GM10266 (cell line): Measurements from ENCODE around the gene ACTR1A.

Source experiments
- DNase-seq: peaks from one replicate; pipeline ENCODE4 v3.0.0; 2012; ENCODE audit errors: extremely low spot score
- TF ChIP-seq, protein P1 (sequence below): IDR thresholded peaks from 2 replicates; pipeline ENCODE4 v1.5.1; 2012; ENCODE audit warnings: mild to moderate bottlenecking, low read depth; ENCODE audit not compliant: control insufficient read depth, insufficient read depth; ENCODE audit errors: missing control alignments

The ACTR1A gene

DNA sequence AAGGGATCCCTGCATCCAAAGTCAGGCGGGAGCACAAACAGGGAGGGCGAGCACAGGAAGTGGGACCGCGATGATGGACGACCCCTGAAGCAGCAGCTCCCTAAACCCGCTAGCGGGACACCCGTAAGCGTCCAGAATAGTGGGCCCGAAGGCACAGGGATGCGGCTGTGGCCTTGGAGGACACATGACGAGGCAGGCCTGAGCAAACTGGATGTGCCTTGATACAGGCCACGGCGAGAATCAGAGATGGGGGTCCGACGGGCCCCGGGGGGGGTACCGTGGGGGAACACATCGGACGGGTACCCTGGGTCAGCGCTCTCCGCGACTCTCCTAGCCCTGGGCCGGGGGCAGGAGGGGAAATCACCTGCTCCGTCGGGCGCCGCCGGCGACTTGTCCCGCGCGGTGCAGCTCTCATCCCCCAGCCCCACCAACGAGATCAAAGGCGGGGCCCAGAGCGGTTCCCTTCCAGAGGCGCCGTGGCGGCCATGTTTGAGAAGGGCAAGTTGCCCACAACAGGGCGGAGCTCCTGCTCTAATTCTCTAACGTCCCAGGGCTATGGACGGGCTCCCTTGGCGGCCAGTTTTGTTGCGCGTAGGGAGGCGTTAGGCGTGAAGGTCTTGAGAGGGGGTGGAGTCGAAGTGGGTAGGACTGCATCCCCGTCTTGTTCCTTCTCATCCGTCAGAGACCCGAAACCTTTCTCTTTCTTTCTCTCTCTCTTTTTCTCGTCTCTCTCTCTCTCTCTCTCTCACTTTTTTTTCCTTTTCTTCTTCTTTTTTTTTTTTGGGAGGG is 70.2 kb downstream of the ACTR1A start, which contains the start of gene CUEDC2:
Gene CUEDC2 (minus strand): TSS at position 413 of the 789 bp plus-strand sequence. CDS start 7,386 bp downstream, outside the sequence.
- peak; percentile 88 for DNase-seq
- TF ChIP-seq, protein P1, sequence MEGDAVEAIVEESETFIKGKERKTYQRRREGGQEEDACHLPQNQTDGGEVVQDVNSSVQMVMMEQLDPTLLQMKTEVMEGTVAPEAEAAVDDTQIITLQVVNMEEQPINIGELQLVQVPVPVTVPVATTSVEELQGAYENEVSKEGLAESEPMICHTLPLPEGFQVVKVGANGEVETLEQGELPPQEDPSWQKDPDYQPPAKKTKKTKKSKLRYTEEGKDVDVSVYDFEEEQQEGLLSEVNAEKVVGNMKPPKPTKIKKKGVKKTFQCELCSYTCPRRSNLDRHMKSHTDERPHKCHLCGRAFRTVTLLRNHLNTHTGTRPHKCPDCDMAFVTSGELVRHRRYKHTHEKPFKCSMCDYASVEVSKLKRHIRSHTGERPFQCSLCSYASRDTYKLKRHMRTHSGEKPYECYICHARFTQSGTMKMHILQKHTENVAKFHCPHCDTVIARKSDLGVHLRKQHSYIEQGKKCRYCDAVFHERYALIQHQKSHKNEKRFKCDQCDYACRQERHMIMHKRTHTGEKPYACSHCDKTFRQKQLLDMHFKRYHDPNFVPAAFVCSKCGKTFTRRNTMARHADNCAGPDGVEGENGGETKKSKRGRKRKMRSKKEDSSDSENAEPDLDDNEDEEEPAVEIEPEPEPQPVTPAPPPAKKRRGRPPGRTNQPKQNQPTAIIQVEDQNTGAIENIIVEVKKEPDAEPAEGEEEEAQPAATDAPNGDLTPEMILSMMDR, result no peak

DNA sequence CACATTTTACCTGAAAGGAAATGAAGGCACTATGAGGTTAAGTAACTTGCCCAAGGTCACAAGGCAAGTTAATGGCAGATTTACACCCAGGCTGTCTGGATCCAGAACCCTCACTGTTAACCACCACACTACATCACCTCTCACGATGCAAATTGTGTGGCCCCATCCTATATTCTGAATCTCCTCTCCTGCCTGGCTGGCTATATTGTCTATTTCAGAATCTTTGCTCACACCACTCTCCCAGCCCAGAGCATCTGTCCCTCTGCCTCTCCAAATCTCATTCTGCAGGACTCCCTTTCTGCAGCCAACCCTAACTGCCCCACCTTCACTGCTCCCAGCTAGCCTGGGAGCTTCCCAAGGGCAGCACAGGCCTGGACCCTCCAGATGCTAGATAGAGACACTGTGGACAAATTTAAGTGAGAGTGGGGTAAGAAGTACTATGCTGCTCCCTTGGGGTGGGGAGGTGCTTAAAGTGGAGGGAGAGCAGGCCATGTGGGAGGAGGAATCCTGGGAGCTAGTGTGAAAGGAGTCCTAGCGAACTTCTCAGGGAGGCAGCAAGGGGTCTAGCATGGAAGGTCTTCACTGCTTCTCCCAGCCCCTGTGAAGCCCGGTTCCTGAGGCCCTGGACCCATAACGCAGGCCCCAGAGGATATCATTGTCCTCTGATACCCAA is 70.9 kb downstream of the ACTR1A start:
- TF ChIP-seq, protein P1, result no peak
- peak; percentile 18 for DNase-seq

DNA sequence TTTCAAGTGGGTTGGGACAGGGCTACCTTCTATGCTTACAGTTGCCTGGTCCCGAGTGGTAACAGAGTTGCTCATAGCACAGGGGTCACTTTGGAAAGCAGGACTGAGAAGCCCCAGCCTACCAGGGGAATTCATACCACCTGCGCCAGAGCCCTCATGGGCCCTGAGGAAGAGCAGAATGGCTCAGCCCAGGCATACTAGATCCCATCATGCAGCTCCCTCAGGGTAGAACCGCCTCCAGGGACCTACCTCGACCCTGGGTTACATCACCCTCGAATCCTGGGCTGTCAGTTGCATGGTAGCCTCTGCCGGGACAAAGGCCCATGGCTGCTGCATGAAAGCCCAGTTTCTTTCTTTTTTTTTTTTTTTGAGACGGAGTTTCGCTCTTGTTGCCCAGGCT is 73.0 kb downstream of the ACTR1A start:
- TF ChIP-seq, protein P1, result no peak
- DNase-seq, result no peak
